IPS-18a (cell line): ENCODE measurements around the gene TMC1.

Experiments used
- H3K27ac ChIP-seq: one replicate; pipeline ENCODE4 v1.5.1; 2013; ENCODE audit warnings: low read length
- H3K27me3 ChIP-seq: one replicate; pipeline ENCODE4 v1.6.1; 2013; ENCODE audit warnings: mild to moderate bottlenecking, low read length; ENCODE audit not compliant: control insufficient read depth, insufficient read depth
- H3K36me3 ChIP-seq: one replicate; pipeline ENCODE4 v1.6.1; 2013; ENCODE audit warnings: low read depth, low read length; ENCODE audit not compliant: control insufficient read depth
- H3K4me1 ChIP-seq: one replicate; pipeline ENCODE4 v1.6.1; 2013; ENCODE audit warnings: low read depth, low read length; ENCODE audit not compliant: control insufficient read depth
- H3K4me3 ChIP-seq: one replicate; pipeline ENCODE4 v1.5.1; 2013; ENCODE audit warnings: low read length
- H3K9ac ChIP-seq: one replicate; pipeline ENCODE4 v1.6.1; 2013; ENCODE audit warnings: mild to moderate bottlenecking, low read length, moderate library complexity
- H3K9me3 ChIP-seq: one replicate; pipeline ENCODE4 v1.6.1; 2013; ENCODE audit warnings: low read depth, low read length; ENCODE audit not compliant: control insufficient read depth

The TMC1 gene

GRCh38 chr9:72579880-72580550 is 58.6 kb downstream of the TMC1 start:
- Histone ChIP-seq H3K4me1 (no peaks in the 10 kb centered on the region), H3K27me3 (no peaks in the 10 kb centered on the region), H3K9me3 (no peaks in the 10 kb centered on the region), H3K9ac (no peak overlapping the region), H3K27ac (no peak overlapping the region), H3K36me3 (no peaks in the 10 kb centered on the region), H3K4me3 (no peak overlapping the region)

GRCh38 chr9:72581694-72582093 is 60.3 kb downstream of the TMC1 start:
- Histone ChIP-seq H3K9ac (no peak overlapping the region), H3K36me3 (no peaks in the 10 kb centered on the region), H3K4me3 (no peak overlapping the region), H3K27me3 (no peaks in the 10 kb centered on the region), H3K27ac (no peak overlapping the region), H3K9me3 (no peaks in the 10 kb centered on the region), H3K4me1 (no peaks in the 10 kb centered on the region)

- no peaks in the 10 kb centered on the region for H3K27me3 ChIP-seq
- no peaks in the 10 kb centered on the region for H3K9me3 ChIP-seq
- H3K9ac ChIP-seq, result no peak overlapping the region
- H3K4me1 ChIP-seq, result no peaks in the 10 kb centered on the region
- no peaks in the 10 kb centered on the region for H3K36me3 ChIP-seq
- H3K27ac ChIP-seq, result no peak overlapping the region
- H3K4me3 ChIP-seq, result no peak overlapping the region
Measured at GRCh38 chr9:72583370-72583769, 62.0 kb downstream of the TMC1 start.

GRCh38 chr9:72586388-72587130 is 65.2 kb downstream of the TMC1 start:
- no peak overlapping the region for H3K4me3 ChIP-seq
- no peak overlapping the region for H3K9ac ChIP-seq
- H3K27me3 ChIP-seq, result no peaks in the 10 kb centered on the region
- no peak overlapping the region for H3K27ac ChIP-seq
- H3K36me3 ChIP-seq, result no peaks in the 10 kb centered on the region
- no peaks in the 10 kb centered on the region for H3K4me1 ChIP-seq
- H3K9me3 ChIP-seq, result no peaks in the 10 kb centered on the region

GRCh38 chr9:72588336-72588735 is 66.9 kb downstream of the TMC1 start:
- Histone ChIP-seq H3K36me3 (no peaks in the 10 kb centered on the region), H3K27ac (no peak overlapping the region), H3K9me3 (no peaks in the 10 kb centered on the region), H3K4me3 (no peak overlapping the region), H3K9ac (no peak overlapping the region), H3K4me1 (peaks cover 3% of the 10 kb centered on the region), H3K27me3 (no peaks in the 10 kb centered on the region)

- H3K27me3 ChIP-seq, result no peaks in the 10 kb centered on the region
- peaks cover 3% of the 10 kb centered on the region for H3K4me1 ChIP-seq
- H3K4me3 ChIP-seq, result no peak overlapping the region
- no peaks in the 10 kb centered on the region for H3K36me3 ChIP-seq
- no peak overlapping the region for H3K27ac ChIP-seq
- no peak overlapping the region for H3K9ac ChIP-seq
- H3K9me3 ChIP-seq, result no peaks in the 10 kb centered on the region
Measured at GRCh38 chr9:72589667-72590521, 68.5 kb downstream of the TMC1 start.

GRCh38 chr9:72590824-72591223 is 69.4 kb downstream of the TMC1 start:
- Histone ChIP-seq H3K4me1 (peaks cover 3% of the 10 kb centered on the region), H3K27ac (no peak overlapping the region), H3K36me3 (no peaks in the 10 kb centered on the region), H3K9ac (no peak overlapping the region), H3K4me3 (no peak overlapping the region), H3K9me3 (no peaks in the 10 kb centered on the region), H3K27me3 (no peaks in the 10 kb centered on the region)

DNA sequence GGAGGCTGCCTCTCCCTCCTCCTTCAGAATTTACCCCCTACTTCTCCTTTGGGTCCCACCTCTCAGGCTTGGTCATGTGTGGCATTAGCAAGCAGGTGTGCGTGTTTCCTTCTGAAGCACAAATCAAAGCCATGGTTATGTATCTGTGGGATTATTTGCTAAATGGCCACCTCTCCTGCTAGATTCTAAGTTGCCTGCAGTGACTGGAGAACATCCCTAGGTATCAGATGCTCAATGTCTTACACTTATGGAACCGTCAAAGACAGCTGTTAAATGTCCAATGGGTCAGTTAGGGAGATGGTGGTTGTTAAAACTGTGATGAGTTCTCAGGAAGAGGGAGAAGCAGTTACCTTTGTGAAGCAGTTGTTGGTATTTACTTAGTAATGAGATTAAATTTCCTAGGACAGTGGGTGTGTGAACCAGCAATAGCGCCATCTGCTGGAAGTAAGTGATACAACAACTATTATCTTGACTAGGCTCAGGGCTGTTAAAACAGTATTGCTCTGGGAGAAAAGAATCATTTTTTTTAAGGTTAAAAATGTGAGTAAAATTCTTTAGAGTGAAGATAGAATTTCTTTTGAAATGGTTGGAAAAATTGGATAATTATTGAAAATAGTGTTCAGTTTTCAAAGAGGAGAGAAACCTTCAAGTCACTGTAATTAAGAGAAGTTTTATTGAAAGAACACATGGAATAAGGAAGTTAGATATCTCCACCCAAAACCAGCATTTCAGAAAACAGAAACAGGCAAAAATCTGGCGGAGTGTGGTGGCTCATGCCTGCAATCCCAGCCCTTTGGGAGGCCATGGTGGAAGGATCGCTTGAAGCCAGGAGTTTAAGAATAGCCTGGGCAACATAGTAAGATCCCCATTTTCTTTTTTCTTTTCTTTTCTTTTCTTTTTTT is 71.3 kb downstream of the TMC1 start:
- H3K9me3 ChIP-seq, result no peaks in the 10 kb centered on the region
- H3K4me3 ChIP-seq, result no peak overlapping the region
- H3K27ac ChIP-seq, result no peak overlapping the region
- H3K9ac ChIP-seq, result no peak overlapping the region
- H3K27me3 ChIP-seq, result no peaks in the 10 kb centered on the region
- H3K4me1 ChIP-seq, result peaks cover 3% of the 10 kb centered on the region
- no peaks in the 10 kb centered on the region for H3K36me3 ChIP-seq

DNA sequence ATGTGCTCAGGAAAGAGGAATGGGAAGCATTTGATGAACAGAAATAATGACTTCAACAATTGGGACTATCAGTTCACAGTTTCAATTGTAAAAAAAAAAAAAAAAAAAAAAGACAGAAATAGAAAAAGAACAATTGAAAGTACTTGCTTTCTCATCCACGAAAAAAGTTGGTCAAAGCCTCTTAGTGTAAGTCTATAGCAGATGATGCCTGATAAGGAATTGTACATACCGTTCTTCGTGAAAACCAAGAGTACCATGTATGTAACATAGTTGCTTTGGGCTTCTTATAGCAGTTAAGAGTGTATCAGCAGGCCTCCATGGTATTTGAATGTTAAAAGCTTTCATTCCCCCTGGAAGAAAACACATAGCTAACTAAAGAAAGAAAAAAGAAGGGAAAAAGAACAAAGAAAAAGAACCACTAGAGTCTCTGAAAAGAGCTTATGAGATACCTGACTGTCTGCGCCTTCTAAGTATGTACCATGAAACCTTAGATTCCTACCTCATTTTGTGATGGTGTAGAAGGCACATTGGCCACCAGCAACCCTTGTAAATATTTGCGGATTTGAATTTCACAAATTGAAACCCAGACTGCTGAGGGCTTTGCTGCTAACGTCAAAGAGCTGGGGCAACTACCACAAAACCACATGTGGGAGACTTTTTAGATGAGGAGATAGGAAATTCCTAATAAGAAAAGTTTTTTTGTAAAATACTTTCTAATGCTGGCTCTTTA is 75.2 kb downstream of the TMC1 start:
- Histone ChIP-seq H3K9ac (no peak overlapping the region), H3K27ac (no peak overlapping the region), H3K27me3 (no peaks in the 10 kb centered on the region), H3K4me1 (peaks cover 3% of the 10 kb centered on the region), H3K4me3 (no peak overlapping the region), H3K36me3 (no peaks in the 10 kb centered on the region), H3K9me3 (no peaks in the 10 kb centered on the region)

GRCh38 chr9:72597181-72597517 is 75.7 kb downstream of the TMC1 start:
- Histone ChIP-seq H3K4me3 (no peak overlapping the region), H3K9me3 (no peaks in the 10 kb centered on the region), H3K9ac (no peak overlapping the region), H3K27me3 (no peaks in the 10 kb centered on the region), H3K27ac (no peak overlapping the region), H3K4me1 (peaks cover 3% of the 10 kb centered on the region), H3K36me3 (no peaks in the 10 kb centered on the region)
